ENCODE results near the gene PDE1A. TPM values are rescaled to one million over a fixed set of nuclear protein-coding genes. Genes with fewer than 3 reads are reported as not detected.
"Not testable (repeated sequence)": the region's sequence is repeated elsewhere in the genome, so short reads cannot be mapped to it uniquely, and the experiment has no call there.

The PDE1A gene
- total RNA-seq, 1 donor from 2014 or later: 5.2 TPM

- no peak for TF ChIP-seq CTCF (IDR thresholded peaks at IDR 0.05)
- no peaks in the 10 kb centered on the region for H3K27me3 ChIP-seq (ENCODE audit: low read depth)
- H3K27ac ChIP-seq: no peak overlapping the region
- no peaks in the 10 kb centered on the region for H3K4me1 ChIP-seq
- H3K9me3 ChIP-seq: no peaks in the 10 kb centered on the region
- H3K4me3 ChIP-seq: no peak overlapping the region
- no peaks in the 10 kb centered on the region for H3K36me3 ChIP-seq
- ATAC-seq (no peak), DNase-seq (no peak)
- intact Hi-C loops (cut with DNase I): no loop called here
Observed at GRCh38 chr2:182404092-182404491, 22.7 kb downstream of the PDE1A start.

GRCh38 chr2:182393270-182393760 lies 33.5 kb downstream of the PDE1A start:
- ATAC-seq (no peak), DNase-seq (no peak)
- Histone ChIP-seq H3K27ac (no peak overlapping the region), H3K36me3 (no peaks in the 10 kb centered on the region), H3K9me3 (no peaks in the 10 kb centered on the region), H3K4me1 (no peaks in the 10 kb centered on the region), H3K4me3 (no peak overlapping the region), H3K27me3 (ENCODE audit: low read depth) (no peaks in the 10 kb centered on the region)
- no peak for TF ChIP-seq CTCF (IDR thresholded peaks at IDR 0.05)
- intact Hi-C loops (cut with DNase I): no loop called here

- H3K4me1 ChIP-seq: no peaks in the 10 kb centered on the region
- no peaks in the 10 kb centered on the region for H3K27me3 ChIP-seq (ENCODE audit: low read depth)
- DNase-seq (no peak), ATAC-seq (no peak)
- no peak overlapping the region for H3K27ac ChIP-seq
- intact Hi-C loops (cut with DNase I): no loop called here
- no peak for TF ChIP-seq CTCF (IDR thresholded peaks at IDR 0.05)
- no peaks in the 10 kb centered on the region for H3K9me3 ChIP-seq
- no peaks in the 10 kb centered on the region for H3K36me3 ChIP-seq
- H3K4me3 ChIP-seq: no peak overlapping the region
Observed at GRCh38 chr2:182391443-182391842, 35.4 kb downstream of the PDE1A start.

- H3K4me1 ChIP-seq; H3K4me3 ChIP-seq; H3K36me3 ChIP-seq; H3K27ac ChIP-seq; H3K9me3 ChIP-seq; H3K27me3 ChIP-seq (ENCODE audit: low read depth); intact Hi-C loops (cut with DNase I); ATAC-seq; DNase-seq: not testable (repeated sequence)
Observed at GRCh38 chr2:182386267-182386880, 40.5 kb downstream of the PDE1A start.

- ATAC-seq (no peak), DNase-seq (no peak)
- no peaks in the 10 kb centered on the region for H3K36me3 ChIP-seq
- H3K9me3 ChIP-seq: peaks cover 6% of the 10 kb centered on the region
- no peaks in the 10 kb centered on the region for H3K4me1 ChIP-seq
- intact Hi-C loops (cut with DNase I): no loop called here
- no peak overlapping the region for H3K4me3 ChIP-seq
- TF ChIP-seq CTCF (IDR thresholded peaks at IDR 0.05): no peak
- no peak overlapping the region for H3K27ac ChIP-seq
- no peaks in the 10 kb centered on the region for H3K27me3 ChIP-seq (ENCODE audit: low read depth)
Observed at GRCh38 chr2:182384860-182385259, 42.0 kb downstream of the PDE1A start.

- TF ChIP-seq CTCF (IDR thresholded peaks at IDR 0.05): no peak
- no peak overlapping the region for H3K27ac ChIP-seq
Observed at GRCh38 chr2:182381225-182381624, 45.6 kb downstream of the PDE1A start.

More at GRCh38 chr2:182381225-182381624, 45.6 kb downstream of the PDE1A start:
- Histone ChIP-seq H3K4me3 (no peak overlapping the region), H3K36me3 (no peaks in the 10 kb centered on the region), H3K4me1 (peaks cover 8% of the 10 kb centered on the region), H3K9me3 (peaks cover 11% of the 10 kb centered on the region), H3K27me3 (ENCODE audit: low read depth) (no peaks in the 10 kb centered on the region)
- intact Hi-C loops (cut with DNase I): no loop called here
- DNase-seq (no peak), ATAC-seq (no peak)
